ENCODE results near the gene GMDS.

The GMDS gene

DNA sequence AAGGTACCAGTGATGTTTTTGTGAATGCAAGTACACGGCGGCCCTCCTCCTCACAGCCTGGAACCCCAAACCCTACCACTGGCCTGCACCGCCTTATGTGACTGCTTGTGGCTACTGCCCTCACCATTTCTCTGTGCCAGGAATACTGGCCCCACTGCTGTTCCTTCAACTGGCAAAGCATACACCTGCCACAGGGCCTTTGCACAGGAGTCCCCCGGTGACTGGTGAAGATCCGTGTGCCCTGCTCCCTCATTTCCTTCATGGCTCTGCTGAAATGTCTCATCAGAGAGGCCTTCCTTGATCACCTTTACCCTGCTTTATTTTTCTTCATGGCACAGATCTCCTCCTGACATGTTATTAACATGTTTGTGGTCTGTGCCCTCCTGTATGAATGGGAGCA is 581.9 kb downstream of the GMDS start:
- no peak for DNase-seq

DNA sequence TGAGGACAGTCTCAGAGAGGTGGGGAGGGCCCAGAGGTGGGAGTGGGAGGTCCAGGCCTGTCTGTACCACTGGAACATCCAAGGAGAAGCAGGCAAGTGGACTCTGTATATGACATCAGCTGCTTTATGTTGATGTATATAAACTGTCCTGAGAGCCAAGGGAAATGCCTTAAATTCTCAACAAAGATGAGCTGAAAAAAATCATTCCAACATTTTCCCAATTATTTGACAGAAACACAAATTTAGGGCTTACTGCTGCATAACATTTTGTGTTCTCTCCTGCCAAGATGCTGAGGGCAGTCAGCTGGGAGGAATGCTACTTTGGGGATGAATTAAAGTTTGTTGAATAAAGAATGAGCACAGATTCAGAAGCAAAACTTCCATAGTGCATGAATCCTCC is 582.9 kb downstream of the GMDS start:
- DNase-seq, result no peak

DNA sequence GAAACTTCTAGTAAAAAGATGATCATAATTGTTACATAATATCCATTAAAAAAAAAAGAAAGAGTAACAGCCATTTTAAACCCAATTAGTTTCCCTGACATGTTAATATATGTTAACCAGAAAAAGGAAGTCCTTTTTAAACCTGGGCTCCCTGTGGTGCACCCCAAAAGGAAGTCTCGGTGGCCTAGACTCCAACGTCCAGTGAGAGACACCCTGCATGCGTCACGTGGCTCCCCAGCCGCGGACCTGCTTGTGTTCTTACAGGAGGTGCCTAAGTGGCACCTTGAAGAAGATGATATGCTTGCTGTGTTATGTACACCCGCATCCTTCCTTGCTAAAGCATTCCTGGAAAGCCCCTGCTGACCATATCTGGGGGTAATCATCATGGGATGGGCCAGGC is 585.6 kb downstream of the GMDS start:
- DNase-seq, result no peak

DNA sequence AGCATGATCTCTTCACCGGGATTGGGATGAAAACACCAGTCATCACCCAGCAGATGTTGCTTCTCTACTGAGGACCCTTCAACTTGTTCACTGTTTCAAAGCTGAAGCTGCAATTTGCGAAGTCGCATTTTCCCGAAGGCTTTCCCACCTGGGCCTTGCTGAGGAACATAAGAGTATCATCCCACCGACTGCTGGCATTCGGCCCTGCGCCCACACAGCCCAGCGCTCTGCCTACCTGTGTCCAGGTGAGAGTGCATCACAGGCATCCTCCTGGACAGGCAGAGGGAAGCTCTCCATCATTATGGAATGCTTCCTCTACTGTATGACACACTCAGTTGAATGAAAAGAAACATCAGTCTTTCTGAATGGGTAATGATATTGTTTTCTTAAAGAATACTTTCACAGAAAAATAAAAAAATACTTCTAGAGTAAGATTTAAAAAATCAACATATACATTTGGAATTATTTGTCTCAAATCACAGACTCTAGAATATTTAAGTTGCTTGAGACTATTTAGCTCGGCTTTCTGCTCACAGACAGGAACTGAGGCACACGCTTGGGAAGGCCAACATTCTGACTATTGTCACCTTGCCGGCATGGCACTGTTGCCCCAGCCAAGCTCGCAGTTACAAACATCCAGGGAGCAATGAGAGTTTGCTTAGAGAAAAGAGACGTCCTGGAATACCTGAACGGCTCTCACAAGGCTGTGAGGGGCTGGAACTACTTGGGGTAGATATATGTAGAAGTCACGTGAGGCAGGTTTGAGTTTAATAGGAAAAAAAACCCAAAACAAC is 587.0 kb downstream of the GMDS start:
- DNase-seq, result no peak

DNA sequence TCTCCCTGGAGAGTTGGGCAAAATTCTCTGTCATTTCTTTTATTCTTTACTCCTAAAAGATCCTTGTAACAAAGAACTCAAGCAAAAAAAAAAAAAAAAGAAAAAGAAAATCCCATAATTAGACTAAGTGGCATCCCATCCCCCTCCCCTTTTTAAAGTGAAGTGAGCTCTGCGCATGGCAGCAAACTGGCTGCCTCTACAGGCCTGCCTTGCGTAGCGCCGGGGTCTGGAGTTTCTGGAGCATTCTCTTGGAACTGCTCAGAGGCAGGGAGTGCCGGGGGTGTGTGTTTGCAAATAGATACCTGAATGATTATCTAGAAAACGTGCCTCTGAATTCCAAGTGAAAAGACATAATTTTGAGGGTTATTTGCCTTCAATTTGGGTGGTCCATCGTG is 587.6 kb downstream of the GMDS start:
- DNase-seq, result no peak

DNA sequence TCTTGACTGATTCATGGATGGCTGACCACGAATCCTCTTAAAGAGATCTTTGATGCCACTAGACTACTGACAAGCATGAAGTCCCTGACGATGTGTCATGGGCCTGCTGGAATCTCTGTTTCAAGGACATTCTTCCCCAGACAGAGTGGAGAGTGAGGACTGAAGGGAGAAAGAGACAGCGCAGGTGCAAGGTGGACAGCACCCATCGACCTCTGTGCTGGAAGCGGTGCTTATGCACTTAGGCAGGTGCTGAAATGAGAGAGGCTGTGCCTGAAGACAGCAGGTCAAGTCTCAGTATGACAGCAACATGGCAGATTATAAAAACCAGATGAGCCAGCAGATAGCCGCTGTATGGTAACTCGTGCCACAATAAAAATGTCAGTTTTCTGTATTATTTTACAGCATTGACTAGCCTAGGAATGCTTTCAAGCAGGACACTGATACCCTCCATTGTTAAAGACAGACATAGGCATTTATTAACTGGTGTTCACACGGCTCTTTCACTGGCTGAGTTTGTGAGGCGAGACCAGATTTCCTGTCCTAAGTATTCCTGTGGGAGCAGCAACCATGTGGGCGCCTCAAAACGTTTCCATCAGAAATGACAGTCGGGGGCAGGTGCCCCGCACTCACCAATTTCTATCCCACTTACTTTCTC is 588.2 kb downstream of the GMDS start:
- no peak for DNase-seq

DNA sequence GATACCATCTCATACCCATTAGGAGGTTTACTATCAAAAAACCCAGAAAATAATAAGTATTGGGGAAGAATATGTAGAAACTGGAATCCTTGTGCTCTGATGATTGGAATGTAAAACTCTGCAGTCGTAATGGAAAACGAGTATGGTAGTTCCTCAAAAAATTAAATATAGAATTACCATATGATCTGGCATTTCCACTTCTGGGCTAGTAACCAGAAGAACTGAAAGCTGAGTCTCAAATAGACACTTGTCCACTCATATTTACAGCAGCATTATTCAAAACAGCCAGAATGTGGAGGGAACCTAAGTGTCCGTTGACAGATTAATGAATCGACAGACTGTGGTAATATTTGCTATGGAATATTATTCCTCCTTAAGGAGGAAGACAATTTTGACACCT is 591.4 kb downstream of the GMDS start:
- DNase-seq, result no peak

DNA sequence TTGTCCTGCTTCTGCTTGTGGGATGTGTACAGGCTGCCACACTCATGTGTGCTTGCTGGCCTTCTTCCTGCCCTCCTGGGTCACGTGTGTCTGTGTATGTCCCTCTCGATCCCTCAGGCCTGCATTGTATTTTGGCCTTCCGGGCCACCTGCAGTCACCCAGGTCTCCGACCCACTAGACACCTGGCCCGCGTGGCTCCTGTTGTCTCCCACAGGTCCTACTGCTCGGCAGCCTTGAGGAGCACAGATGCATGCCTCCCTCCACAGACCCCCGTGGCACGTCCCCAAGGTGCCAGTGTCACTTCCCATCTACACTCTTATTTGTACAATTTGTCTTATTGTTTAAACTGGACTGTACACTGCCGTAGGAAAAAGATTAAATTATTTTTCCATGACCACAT is 592.6 kb downstream of the GMDS start:
- no peak for DNase-seq

DNA sequence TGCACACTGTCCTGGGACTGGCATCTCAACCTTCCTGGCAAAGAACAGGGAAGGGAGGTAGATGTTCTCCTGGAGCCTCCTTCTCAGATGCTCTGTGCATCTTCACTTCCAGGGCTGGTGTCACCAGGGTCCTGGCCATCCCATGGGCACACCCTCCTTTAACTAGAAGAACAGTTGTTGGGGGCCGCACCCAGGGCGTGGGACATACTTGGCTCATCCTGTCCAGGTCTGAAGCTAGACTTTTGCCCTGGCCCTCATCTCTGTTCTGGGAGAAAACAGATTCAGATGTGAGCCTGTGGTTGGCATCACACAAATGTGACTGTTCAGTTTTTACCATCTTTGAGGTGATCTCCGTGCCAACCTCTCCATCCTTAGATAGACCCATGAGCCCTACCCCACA is 594.0 kb downstream of the GMDS start:
- DNase-seq, result no peak

DNA sequence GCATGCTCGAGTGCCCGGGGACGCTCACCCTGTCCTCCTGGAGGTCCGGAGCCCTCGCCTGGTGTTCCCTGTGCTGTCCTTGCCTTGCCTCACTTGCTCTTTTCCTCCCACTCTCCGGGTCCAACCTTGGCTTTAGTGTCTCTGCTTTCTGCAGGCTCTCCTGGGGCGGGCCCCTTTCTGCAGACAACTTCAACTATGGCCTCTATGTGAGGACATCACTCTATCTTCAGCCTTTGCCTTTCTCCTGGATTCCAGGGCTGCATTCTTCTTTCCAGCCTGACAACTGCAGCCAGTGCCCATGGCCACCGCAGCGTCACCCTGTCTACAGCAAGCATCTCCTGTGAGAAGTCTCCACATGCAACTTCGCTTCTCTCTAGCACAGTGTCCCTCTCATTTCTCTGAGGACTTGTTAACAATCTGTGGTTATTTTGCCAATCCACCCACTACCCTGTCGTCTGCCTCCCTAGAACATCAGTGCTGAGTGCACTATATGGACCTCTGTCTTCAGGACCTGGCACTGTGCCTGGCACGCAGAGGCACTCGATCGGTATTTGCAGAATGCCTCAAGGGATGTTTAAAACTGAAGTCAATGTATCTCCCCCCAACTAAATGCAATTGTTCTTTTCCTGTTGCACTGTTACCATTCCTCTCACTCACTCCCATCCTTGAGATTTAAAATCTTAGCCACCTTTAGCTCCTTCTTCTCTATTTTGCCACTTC is 599.8 kb downstream of the GMDS start:
- DNase-seq, result no peak

DNA sequence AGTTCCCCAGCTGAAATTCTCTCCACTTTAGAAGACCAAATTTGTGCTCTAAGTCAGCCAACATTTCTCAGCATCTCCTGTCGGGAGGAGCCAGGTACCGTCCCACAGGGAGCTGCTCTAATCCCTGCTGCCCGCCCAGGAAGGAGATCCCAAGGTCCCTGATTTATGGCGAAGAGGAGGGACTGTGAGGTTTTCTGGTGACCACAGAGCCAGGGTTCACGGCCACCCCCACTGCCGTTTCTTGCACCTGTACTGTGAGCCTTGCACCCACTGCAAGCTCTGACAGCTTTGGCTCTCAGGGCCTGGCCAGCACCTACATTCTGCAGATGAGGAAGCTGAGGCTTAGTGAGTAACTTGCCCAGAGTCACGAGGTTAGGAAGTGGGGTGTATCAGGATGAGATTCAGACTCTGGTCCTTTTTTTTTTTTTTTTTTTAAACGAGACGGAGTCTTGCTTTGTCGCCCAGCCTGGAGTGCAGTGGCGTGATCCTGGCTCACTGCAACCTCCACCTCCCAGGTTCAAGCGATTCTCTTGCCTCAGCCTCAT is 600.8 kb downstream of the GMDS start:
- no peak for DNase-seq

DNA sequence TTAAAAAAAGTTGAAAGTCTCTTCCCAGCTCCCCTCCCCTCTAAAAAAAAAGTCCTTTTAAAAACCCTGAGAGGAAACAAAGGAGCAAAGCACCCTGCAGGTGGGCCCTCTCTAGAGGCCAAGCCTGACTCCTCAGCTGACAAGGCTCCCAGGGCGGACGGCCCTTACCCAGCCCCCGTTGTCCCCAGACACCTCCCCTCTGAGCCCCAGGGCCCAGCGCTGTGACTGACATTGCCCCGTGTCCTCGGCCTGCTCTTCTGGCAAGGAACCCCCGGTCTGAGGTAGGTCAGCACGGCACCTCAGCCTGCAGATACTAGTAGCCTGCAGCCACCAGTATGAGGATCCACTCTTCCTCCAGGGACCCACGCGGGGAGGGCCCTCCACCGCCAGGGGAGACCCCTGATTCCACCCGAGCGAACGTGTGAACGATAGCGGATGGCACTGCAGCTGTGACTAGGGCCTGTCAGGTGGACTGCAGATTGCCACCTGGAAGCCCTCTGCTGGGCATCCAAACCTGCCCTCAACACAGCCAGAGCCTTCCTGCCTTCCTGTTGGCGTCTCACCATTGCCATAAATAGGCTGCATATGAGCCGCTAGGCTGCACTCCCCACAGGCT is 601.5 kb downstream of the GMDS start:
- DNase-seq, result no peak

DNA sequence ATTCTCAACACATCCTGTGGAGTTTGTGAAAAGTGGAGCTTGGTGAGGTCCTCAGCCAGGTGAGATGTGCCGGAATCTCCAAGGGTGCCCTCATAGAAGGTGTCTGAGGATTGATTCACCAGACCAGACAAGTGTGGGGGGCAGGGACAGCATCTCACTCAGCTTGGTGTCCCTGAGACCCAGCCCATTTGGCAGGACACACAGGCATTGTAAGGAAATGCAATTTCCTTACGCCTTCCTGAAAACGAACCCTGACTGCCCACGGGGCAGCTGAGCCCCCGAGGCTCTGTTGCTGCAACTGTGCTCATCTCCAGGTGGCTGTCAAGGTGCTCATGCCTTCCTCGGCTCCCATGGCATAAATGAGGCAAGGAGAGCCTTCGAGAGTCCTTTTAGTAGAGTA is 602.3 kb downstream of the GMDS start:
- DNase-seq, result no peak

DNA sequence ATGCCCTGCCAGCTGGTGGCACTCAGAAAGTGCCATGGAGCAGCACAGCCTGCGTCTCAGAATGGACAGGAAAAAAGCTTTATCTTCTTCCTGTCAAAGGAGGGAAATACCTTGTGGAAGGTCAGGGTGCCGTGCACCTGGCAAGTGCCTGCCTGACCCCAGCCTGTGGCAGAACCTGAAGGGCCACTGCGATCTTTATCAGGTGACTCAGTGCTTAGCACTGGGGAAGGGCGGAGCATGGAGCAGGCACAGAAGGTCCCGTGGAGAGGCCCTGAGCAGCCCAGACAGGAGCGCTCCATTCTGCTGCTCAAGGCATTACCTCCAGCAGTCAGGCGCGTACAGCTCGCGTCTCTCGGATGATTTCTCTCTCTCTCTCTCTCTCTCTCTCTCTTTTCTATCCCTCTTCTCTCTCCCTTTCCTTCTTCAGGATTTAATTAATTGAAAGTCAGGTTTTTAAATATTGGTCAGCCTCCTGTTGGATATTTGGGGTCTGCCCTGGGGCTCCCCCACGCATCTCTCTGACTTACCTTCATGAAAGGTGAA is 604.0 kb downstream of the GMDS start:
- no peak for DNase-seq

DNA sequence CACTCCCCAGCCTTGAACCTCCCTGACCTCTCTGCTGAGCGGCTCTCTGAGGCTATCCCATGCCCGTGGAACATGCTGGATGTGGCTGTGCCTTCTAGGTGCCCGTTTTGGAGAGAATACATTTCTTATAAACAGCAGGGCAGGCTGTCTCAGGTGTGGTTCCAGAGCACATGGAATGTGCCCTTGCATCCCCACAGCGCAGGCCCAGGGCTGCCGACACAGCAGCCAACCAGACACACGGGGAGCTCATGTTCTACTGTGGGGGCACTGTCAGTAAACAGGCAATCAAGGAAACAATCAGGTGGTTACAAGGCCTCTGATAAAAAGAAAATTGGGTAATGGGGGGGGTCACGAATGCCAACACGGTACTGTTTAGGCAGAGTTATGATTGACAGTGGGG is 604.9 kb downstream of the GMDS start:
- DNase-seq, result no peak

DNA sequence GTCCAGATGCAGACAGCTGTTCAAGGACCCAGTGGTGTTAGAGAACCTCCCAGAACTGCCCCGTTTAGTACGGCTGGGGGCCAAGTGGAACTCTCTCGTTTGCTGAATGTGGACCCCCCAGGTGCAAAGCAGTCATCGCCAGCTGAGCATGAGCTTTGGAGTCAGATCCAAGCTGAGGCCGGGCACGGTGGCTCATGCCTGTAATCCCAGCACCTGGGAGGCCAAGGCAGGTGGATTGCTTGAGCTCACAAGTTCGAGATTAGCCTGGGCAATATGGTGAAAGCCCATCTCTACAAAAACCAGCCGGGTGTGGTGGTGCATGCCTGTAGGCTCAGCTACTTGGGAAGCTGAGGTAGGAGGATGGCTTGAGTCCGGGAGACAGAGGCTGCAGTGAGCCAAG is 606.0 kb downstream of the GMDS start:
- no peak for DNase-seq

DNA sequence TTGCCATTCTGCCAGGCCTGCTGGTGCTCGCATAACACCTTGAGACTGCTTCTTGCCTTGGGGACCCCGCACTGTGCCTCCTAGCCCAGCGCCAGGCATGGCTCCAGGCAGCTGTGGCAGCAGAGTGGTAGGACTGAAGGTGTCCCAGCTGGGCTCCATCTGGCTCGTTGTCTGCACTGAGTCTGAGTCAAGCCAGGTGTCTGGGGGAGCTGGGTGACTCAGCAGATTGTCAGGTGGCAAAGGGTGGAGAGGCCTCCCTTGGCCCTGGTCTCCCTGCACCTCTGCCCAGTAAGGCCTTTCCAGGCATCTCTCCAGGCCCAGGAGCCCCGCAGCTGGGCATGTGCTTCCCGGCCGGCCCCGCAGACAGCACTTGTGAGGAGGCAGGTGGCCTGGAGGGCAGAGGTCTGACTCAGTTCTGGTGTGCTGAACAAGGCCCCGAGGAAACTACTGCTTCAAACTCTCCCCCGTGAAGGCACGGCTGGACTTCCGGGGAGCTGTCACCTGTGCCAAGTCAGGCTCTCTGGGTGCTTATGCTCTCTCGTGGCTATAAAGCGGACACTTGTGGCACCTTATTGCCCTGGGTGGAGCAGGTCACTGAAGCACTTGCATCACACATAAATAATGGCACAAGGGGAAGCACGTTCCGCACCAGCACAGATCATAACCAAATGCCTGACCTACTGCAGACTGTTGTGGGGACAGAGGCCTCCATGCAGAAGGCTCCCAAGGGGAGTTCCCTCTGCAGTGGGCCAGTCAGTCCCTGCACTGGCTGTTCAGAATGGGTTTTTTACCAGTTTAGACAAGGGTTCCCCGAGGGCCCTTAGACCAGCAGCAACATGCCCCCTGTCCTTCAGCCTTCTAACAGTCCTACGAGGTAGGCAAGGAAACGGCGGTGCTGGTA is 608.2 kb downstream of the GMDS start:
- peak in 1 of 2 experiments; percentile 10 for DNase-seq

DNA sequence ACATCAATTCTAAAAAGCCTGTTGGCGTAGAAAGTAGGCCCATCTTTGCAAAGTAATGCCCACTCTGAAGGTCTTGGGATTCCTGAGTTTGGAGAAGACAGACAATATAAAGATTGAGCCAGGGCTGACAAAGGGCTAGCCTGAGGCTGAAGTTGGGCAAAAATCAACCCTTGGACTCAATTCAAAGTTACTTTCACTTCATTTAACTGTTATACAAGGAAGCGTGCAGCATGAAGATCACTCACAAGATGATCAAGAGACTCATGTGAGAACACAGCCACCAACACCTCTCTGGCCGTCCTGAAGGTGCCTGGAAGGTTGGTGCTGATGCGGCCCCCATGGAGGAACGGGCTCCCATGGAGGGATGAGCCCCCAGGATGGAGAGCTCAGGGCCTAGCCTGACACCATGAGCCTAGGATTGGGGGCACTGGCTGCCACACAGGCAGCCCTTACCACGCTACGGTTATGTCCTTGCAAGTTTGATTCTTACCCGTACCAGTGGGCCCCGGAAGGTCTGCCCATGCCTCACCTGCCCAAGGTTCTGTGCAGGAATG is 609.1 kb downstream of the GMDS start:
- DNase-seq, result no peak

DNA sequence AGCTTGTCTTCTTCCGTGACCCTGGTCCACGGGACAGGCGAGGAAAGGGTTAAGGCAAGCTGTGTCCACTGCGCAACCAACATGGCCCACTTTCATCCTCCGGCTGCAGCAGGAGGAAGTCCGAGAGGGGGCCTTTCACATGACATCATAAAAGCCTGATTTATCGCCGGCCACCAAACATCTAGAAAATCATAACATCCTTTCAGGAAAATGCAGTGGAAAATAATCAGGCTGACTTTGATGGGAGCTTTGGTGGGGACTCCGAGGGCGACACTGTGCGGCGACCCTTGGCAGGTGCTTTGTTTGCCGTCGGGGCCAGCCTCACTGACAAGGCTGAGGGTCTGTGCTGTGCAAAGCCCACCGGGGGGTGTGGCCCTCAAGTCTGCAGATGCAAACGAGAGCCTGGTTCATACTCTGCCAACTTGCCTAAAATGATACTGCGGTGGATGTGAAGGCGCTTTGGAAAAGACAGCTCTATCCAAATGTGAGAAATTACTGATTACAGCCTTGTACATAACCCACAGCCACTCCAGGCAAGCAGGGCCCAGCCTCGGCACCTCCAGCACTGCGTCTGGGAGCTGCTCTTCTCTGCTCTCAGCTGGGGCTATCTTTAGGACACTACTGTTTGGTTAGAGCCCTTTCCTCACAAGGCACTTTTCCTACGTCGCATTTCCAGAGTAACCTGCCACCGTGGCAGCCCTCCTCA is 609.9 kb downstream of the GMDS start:
- DNase-seq, result no peak

DNA sequence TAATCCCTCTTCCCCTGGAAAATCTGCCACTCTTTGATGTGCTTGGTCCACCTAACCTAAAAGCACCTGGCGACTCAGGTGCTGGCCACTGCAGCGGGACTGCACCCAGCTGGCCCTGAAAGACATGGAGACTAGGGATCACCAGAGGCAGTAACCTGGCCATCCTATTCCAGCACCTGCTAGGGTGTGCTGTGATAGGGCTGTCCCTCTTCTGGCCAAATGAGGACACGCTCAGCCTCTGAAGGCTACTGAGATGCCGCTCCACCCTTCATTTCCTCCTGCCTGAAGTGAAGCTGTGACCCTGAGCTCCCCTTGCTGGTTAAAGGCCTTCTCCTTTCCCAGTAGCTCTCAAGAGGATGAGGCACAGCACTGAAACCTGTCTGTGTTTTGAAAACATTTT is 611.3 kb downstream of the GMDS start:
- DNase-seq, result no peak
